ENCODE measurements around the gene WDR35. TPM values are rescaled to one million over a fixed set of nuclear protein-coding genes. Genes with fewer than 3 reads are reported as not detected.
"Not testable (repeated sequence)": the region's sequence is repeated elsewhere in the genome, so short reads cannot be mapped to it uniquely, and the experiment has no call there.

The WDR35 gene
- polyA plus RNA-seq, 4 donors = 0.45 to 7.1 (median 1.3) TPM

DNA sequence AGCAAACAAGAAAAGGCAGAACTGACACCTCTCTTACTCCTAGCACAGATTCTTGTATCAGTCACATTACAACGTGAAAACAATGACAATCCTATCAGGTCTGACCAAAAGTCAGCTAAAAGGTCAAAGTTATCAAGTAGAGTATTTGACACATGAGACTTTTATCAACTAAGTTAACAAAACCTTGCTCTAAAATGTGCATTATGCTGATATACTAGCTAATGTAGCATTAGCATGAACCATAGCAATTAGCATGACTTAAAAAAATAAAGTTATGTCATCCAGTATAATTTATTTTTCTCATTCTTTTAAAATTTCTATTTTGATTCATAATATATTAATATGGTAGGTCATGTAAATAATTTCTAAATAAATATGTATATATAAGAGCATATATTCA lies 46.7 kb downstream of the WDR35 start:
- FAIRE-seq = peak; percentile 68
- Histone ChIP-seq H3K4me1 (ENCODE audit: control insufficient read depth in 3 of 3, insufficient read depth in 2 of 3, low read depth in 1 of 3, low read length in 2 of 3) (no peaks in the 10 kb centered on the region), H3K27ac (ENCODE audit: low read depth in 1 of 3, low read length in 2 of 3) (no peak overlapping the region), H3K36me3 (ENCODE audit: control insufficient read depth in 3 of 3, insufficient read depth in 2 of 3, low read depth in 1 of 3, low read length in 3 of 3) (no peaks in the 10 kb centered on the region), H3K4me3 (ENCODE audit: low read depth in 1 of 3, low read length in 3 of 3) (no peak overlapping the region), H3K27me3 (ENCODE audit: control insufficient read depth in 3 of 3, insufficient read depth in 3 of 3, low read length in 3 of 3) (no peaks in the 10 kb centered on the region), H3K9me3 (ENCODE audit: control insufficient read depth in 2 of 2, insufficient read depth in 1 of 2, low read depth in 1 of 2, low read length in 1 of 2) (no peaks in the 10 kb centered on the region)
- DNase-seq = no peak
- WGBS, 3 donors = 21 to 53% (median 27%) methylated on average over 1 of the region's 1 CpG

DNA sequence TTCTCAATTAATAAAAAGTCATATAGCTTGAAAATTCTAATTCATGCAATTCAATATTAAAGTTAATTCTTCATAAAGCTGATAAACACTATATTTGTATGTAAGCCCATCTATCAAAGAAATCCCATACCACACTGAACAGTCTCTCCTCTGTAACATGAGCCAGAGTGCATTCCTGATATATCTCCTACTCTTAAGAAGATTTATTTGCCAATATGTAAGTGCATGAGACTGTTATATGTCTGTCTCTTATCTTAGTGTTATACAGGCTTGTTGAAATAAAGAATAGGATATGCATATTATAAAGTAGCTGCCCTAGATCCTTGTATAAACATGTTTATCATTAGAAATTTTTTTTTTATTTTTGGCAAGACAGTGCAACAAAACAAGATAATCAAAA lies 47.7 kb downstream of the WDR35 start:
- peaks cover 0 to 2% (median 0%) of the 10 kb centered on the region in 3 donors for H3K36me3 ChIP-seq (ENCODE audit: control insufficient read depth in 3 of 3, insufficient read depth in 2 of 3, low read depth in 1 of 3, low read length in 3 of 3)
- no peaks in the 10 kb centered on the region for H3K9me3 ChIP-seq (ENCODE audit: control insufficient read depth in 2 of 2, insufficient read depth in 1 of 2, low read depth in 1 of 2, low read length in 1 of 2)
- H3K4me1 ChIP-seq (ENCODE audit: control insufficient read depth in 3 of 3, insufficient read depth in 2 of 3, low read depth in 1 of 3, low read length in 2 of 3) = no peaks in the 10 kb centered on the region
- FAIRE-seq (no peak), DNase-seq (no peak)
- no peaks in the 10 kb centered on the region for H3K27me3 ChIP-seq (ENCODE audit: control insufficient read depth in 3 of 3, insufficient read depth in 3 of 3, low read length in 3 of 3)
- no peak overlapping the region for H3K27ac ChIP-seq (ENCODE audit: low read depth in 1 of 3, low read length in 2 of 3)
- no peak overlapping the region for H3K4me3 ChIP-seq (ENCODE audit: low read depth in 1 of 3, low read length in 3 of 3)

DNA sequence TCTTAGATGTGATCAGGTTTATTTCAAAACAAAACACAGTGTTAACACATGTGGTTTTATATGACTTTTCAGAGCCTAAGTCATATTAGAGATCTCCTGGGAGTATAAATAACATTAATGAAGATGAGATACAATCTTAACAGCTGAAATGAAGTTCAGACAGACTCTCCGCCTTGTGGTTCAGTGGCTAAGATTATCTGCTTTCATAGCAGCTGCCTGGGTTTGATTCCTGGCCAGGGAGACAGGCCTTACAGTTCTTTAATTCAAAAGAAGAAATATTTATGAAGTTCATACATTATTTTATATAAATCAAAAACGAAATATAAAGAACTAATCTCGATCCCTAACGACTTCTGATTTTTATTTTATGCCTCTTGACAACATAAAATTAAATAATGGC lies 52.9 kb downstream of the WDR35 start:
- Histone ChIP-seq H3K9me3 (ENCODE audit: control insufficient read depth in 2 of 2, insufficient read depth in 1 of 2, low read depth in 1 of 2, low read length in 1 of 2) (no peaks in the 10 kb centered on the region), H3K27ac (ENCODE audit: low read depth in 1 of 3, low read length in 2 of 3) (no peak overlapping the region), H3K4me3 (ENCODE audit: low read depth in 1 of 3, low read length in 3 of 3) (no peak overlapping the region), H3K27me3 (ENCODE audit: control insufficient read depth in 3 of 3, insufficient read depth in 3 of 3, low read length in 3 of 3) (no peaks in the 10 kb centered on the region), H3K4me1 (ENCODE audit: control insufficient read depth in 3 of 3, insufficient read depth in 2 of 3, low read depth in 1 of 3, low read length in 2 of 3) (no peaks in the 10 kb centered on the region), H3K36me3 (ENCODE audit: control insufficient read depth in 3 of 3, insufficient read depth in 2 of 3, low read depth in 1 of 3, low read length in 3 of 3) (peaks cover 0 to 2% (median 0%) of the 10 kb centered on the region in 3 donors)
- no peak for FAIRE-seq
- WGBS, 3 donors = 93 to 96% (median 94%) methylated on average over 4 of the region's 4 CpGs
- DNase-seq = no peak

- Histone ChIP-seq H3K4me1 (ENCODE audit: control insufficient read depth in 3 of 3, insufficient read depth in 2 of 3, low read depth in 1 of 3, low read length in 2 of 3) (no peaks in the 10 kb centered on the region), H3K36me3 (ENCODE audit: control insufficient read depth in 3 of 3, insufficient read depth in 2 of 3, low read depth in 1 of 3, low read length in 3 of 3) (peaks cover 0 to 2% (median 0%) of the 10 kb centered on the region in 3 donors), H3K27ac (ENCODE audit: low read depth in 1 of 3, low read length in 2 of 3) (no peak overlapping the region), H3K4me3 (ENCODE audit: low read depth in 1 of 3, low read length in 3 of 3) (no peak overlapping the region), H3K9me3 (ENCODE audit: control insufficient read depth in 2 of 2, insufficient read depth in 1 of 2, low read depth in 1 of 2, low read length in 1 of 2) (no peaks in the 10 kb centered on the region), H3K27me3 (ENCODE audit: control insufficient read depth in 3 of 3, insufficient read depth in 3 of 3, low read length in 3 of 3) (no peaks in the 10 kb centered on the region)
- DNase-seq (no peak), FAIRE-seq (no peak)
- 92 to 100% (median 92%) methylated on average over 2 of the region's 2 CpGs for WGBS, 3 donors
These were observed 53.7 kb downstream of the WDR35 start for GRCh38 chr2:19936203-19936602.

DNA sequence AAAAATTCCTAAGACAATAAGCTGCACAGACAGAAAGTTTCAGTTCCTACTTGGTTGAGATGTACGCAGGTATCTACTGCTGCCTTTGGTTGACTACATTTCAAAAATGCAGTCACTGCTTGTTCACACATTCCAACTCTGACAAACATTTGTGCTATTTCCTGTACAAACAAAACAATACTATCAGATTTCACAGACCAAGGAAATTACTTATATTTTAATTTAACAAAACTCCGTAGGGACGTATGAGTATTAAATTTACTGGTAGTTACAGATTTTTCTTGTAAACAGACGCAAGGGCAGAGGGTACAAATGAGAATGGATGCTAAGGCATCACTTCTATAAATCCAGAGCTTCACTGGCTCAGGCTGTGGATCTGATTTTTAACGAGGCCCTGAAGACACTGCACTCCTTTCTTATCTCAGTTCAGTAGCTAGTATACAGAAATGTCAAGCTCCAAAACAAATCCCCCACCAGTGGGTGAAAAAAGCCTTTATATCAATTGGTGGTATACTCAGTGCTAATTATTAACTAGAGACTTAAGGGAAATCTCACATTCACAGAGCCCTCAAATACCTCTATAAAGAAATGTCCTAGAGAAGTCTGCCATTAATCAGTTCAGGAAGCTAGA lies 56.4 kb downstream of the WDR35 start:
- no peak for FAIRE-seq
- H3K27me3 ChIP-seq (ENCODE audit: control insufficient read depth in 3 of 3, insufficient read depth in 3 of 3, low read length in 3 of 3) = no peaks in the 10 kb centered on the region
- peaks cover 0 to 7% (median 0%) of the 10 kb centered on the region in 3 donors for H3K36me3 ChIP-seq (ENCODE audit: control insufficient read depth in 3 of 3, insufficient read depth in 2 of 3, low read depth in 1 of 3, low read length in 3 of 3)
- no peak overlapping the region for H3K4me3 ChIP-seq (ENCODE audit: low read depth in 1 of 3, low read length in 3 of 3)
- no peak overlapping the region for H3K27ac ChIP-seq (ENCODE audit: low read depth in 1 of 3, low read length in 2 of 3)
- peaks cover 0 to 5% of the 10 kb centered on the region in 2 donors for H3K9me3 ChIP-seq (ENCODE audit: control insufficient read depth in 2 of 2, insufficient read depth in 1 of 2, low read depth in 1 of 2, low read length in 1 of 2)
- no peaks in the 10 kb centered on the region for H3K4me1 ChIP-seq (ENCODE audit: control insufficient read depth in 3 of 3, insufficient read depth in 2 of 3, low read depth in 1 of 3, low read length in 2 of 3)
- 63 to 78% (median 74%) methylated on average over 5 of the region's 5 CpGs for WGBS, 3 donors
- no peak for DNase-seq

- 89 to 98% (median 93%) methylated on average over 2 of the region's 2 CpGs for WGBS, 3 donors
- H3K36me3 ChIP-seq (ENCODE audit: control insufficient read depth in 3 of 3, insufficient read depth in 2 of 3, low read depth in 1 of 3, low read length in 3 of 3) = peaks cover 0 to 9% (median 0%) of the 10 kb centered on the region in 3 donors
- H3K9me3 ChIP-seq (ENCODE audit: control insufficient read depth in 2 of 2, insufficient read depth in 1 of 2, low read depth in 1 of 2, low read length in 1 of 2) = peaks cover 0 to 10% of the 10 kb centered on the region in 2 donors
- DNase-seq (no peak), FAIRE-seq (no peak)
- no peaks in the 10 kb centered on the region for H3K27me3 ChIP-seq (ENCODE audit: control insufficient read depth in 3 of 3, insufficient read depth in 3 of 3, low read length in 3 of 3)
- H3K4me1 ChIP-seq (ENCODE audit: control insufficient read depth in 3 of 3, insufficient read depth in 2 of 3, low read depth in 1 of 3, low read length in 2 of 3) = no peaks in the 10 kb centered on the region
- no peak overlapping the region for H3K4me3 ChIP-seq (ENCODE audit: low read depth in 1 of 3, low read length in 3 of 3)
- no peak overlapping the region for H3K27ac ChIP-seq (ENCODE audit: low read depth in 1 of 3, low read length in 2 of 3)
These were observed 57.0 kb downstream of the WDR35 start for GRCh38 chr2:19932928-19933327.

DNA sequence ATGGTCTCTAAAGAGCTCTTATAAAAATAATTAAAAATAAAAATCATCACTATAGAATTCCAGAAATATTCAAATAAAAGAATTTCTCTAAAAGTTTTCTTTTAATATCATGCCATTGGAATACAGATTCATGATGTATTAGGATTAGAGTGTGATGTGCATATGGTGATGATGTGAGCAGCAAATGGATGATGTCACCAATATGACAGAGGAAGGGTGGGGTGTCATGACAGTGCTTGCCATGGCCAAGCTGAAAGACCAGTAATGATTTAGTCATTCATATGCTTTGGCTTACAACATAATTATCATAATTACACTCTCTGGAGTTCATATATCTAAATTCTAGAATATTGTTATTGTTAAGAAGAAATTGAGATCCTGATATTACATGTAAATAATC lies 60.7 kb downstream of the WDR35 start:
- no peak for DNase-seq
- FAIRE-seq = no peak

DNA sequence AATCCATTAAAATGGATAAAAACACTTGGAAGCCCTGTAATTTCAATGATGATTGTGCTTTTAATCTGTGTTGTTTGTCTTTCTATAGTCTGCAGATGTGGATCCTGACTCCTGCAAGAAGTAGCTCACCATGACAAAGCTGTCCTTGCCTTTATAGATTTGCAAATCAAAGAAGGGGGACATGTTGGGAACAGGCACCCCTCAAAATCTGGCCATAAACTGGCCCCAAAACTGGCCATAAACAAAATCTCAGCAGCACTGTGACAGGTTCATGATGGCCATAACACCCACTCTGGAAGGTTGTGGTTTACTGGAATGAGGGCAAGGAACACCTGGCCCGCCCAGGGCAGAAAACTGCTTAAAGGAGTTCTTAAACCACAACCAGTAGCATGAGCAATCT lies 62.1 kb downstream of the WDR35 start:
- H3K36me3 ChIP-seq (ENCODE audit: control insufficient read depth in 3 of 3, insufficient read depth in 2 of 3, low read depth in 1 of 3, low read length in 3 of 3) = peaks cover 0 to 10% (median 0%) of the 10 kb centered on the region in 3 donors
- peaks cover 0 to 22% of the 10 kb centered on the region in 2 donors for H3K9me3 ChIP-seq (ENCODE audit: control insufficient read depth in 2 of 2, insufficient read depth in 1 of 2, low read depth in 1 of 2, low read length in 1 of 2)
- not testable (repeated sequence) for H3K4me1 ChIP-seq (ENCODE audit: control insufficient read depth in 3 of 3, insufficient read depth in 2 of 3, low read depth in 1 of 3, low read length in 2 of 3); H3K27me3 ChIP-seq (ENCODE audit: control insufficient read depth in 3 of 3, insufficient read depth in 3 of 3, low read length in 3 of 3); H3K4me3 ChIP-seq (ENCODE audit: low read depth in 1 of 3, low read length in 3 of 3); FAIRE-seq; DNase-seq; H3K27ac ChIP-seq (ENCODE audit: low read depth in 1 of 3, low read length in 2 of 3)
- WGBS, 3 donors = 100% methylated on average over 1 of the region's 1 CpG

More for the DNA sequence above, 60.7 kb downstream of the WDR35 start:
- Histone ChIP-seq H3K27me3 (ENCODE audit: control insufficient read depth in 3 of 3, insufficient read depth in 3 of 3, low read length in 3 of 3) (no peaks in the 10 kb centered on the region), H3K4me3 (ENCODE audit: low read depth in 1 of 3, low read length in 3 of 3) (no peak overlapping the region), H3K4me1 (ENCODE audit: control insufficient read depth in 3 of 3, insufficient read depth in 2 of 3, low read depth in 1 of 3, low read length in 2 of 3) (no peaks in the 10 kb centered on the region), H3K9me3 (ENCODE audit: control insufficient read depth in 2 of 2, insufficient read depth in 1 of 2, low read depth in 1 of 2, low read length in 1 of 2) (peaks cover 0 to 22% of the 10 kb centered on the region in 2 donors), H3K27ac (ENCODE audit: low read depth in 1 of 3, low read length in 2 of 3) (no peak overlapping the region), H3K36me3 (ENCODE audit: control insufficient read depth in 3 of 3, insufficient read depth in 2 of 3, low read depth in 1 of 3, low read length in 3 of 3) (peaks cover 0 to 6% (median 0%) of the 10 kb centered on the region in 3 donors)

- H3K27ac ChIP-seq (ENCODE audit: low read depth in 1 of 3, low read length in 2 of 3); DNase-seq; FAIRE-seq; H3K4me3 ChIP-seq (ENCODE audit: low read depth in 1 of 3, low read length in 3 of 3); H3K4me1 ChIP-seq (ENCODE audit: control insufficient read depth in 3 of 3, insufficient read depth in 2 of 3, low read depth in 1 of 3, low read length in 2 of 3); H3K36me3 ChIP-seq (ENCODE audit: control insufficient read depth in 3 of 3, insufficient read depth in 2 of 3, low read depth in 1 of 3, low read length in 3 of 3); H3K27me3 ChIP-seq (ENCODE audit: control insufficient read depth in 3 of 3, insufficient read depth in 3 of 3, low read length in 3 of 3): not testable (repeated sequence)
- peaks cover 0 to 22% of the 10 kb centered on the region in 2 donors for H3K9me3 ChIP-seq (ENCODE audit: control insufficient read depth in 2 of 2, insufficient read depth in 1 of 2, low read depth in 1 of 2, low read length in 1 of 2)
- 81 to 97% (median 86%) methylated on average over 4 of the region's 4 CpGs for WGBS, 3 donors
These were observed 65.4 kb downstream of the WDR35 start for GRCh38 chr2:19924526-19924925.
